GM06990 (cell line): Measurements from ENCODE around the gene FBXO41.

Experiments
- DNase-seq: peaks from one replicate; pipeline ENCODE4 v3.0.0-alpha.2; 2011; ENCODE audit not compliant: insufficient read length; ENCODE audit errors: extremely low read depth
- H3K27me3 ChIP-seq: replicated peaks from 2 replicates; pipeline ENCODE4 v1.6.0; 2011; ENCODE audit warnings: low read length; ENCODE audit not compliant: control insufficient read depth, insufficient read depth
- H3K36me3 ChIP-seq: 2 replicates; pipeline ENCODE4 v1.5.1; 2011; ENCODE audit warnings: low read length; ENCODE audit not compliant: control insufficient read depth, insufficient read depth
- H3K4me3 ChIP-seq: replicated peaks from 2 replicates; pipeline ENCODE4 v1.5.1; 2011; ENCODE audit warnings: low read depth, mild to moderate bottlenecking, control low read depth, low read length
- CTCF ChIP-seq: IDR thresholded peaks from 2 replicates; pipeline ENCODE4 v1.5.1; 2011; ENCODE audit warnings: low read length, control low read depth, mild to moderate bottlenecking, inconsistent platforms; ENCODE audit not compliant: insufficient read depth, poor library complexity, severe bottlenecking

FBXO41 gene

GRCh38 chr2:73295751-73296400 lies 11.6 kb upstream of the FBXO41 start:
- no peak for DNase-seq
- H3K27me3 ChIP-seq, result no peaks in the 10 kb centered on the region; the same call in none of the 2 replicates

DNA sequence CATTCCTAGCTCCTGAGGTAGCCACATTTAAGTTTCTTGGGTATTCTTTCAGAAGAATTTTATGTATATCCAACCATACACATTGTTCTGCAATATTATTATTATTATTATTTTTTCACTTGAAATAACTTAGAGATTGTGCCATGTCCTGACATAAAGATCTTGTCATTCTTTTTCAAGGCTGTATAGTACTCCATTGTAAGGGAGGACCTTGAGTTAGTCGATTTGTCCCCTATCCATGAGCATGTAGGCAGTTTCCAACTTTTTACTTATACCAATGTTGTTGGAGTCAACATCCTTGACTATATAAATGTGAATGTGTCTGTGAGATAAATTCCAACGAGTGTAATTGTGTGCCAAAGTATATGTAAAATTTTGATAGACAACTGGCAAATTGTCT lies 10.0 kb upstream of the FBXO41 start:
- Histone ChIP-seq H3K36me3 (no peaks in the 10 kb centered on the region), H3K27me3 (no peaks in the 10 kb centered on the region; the same call in none of the 2 replicates), H3K4me3 (no peak overlapping the region)
- TF ChIP-seq CTCF, result no peak
- no peak for DNase-seq

More at GRCh38 chr2:73295751-73296400, 11.6 kb upstream of the FBXO41 start:
- TF ChIP-seq CTCF, result no peak
- no peaks in the 10 kb centered on the region for H3K36me3 ChIP-seq
- H3K4me3 ChIP-seq, result no peak overlapping the region

DNA sequence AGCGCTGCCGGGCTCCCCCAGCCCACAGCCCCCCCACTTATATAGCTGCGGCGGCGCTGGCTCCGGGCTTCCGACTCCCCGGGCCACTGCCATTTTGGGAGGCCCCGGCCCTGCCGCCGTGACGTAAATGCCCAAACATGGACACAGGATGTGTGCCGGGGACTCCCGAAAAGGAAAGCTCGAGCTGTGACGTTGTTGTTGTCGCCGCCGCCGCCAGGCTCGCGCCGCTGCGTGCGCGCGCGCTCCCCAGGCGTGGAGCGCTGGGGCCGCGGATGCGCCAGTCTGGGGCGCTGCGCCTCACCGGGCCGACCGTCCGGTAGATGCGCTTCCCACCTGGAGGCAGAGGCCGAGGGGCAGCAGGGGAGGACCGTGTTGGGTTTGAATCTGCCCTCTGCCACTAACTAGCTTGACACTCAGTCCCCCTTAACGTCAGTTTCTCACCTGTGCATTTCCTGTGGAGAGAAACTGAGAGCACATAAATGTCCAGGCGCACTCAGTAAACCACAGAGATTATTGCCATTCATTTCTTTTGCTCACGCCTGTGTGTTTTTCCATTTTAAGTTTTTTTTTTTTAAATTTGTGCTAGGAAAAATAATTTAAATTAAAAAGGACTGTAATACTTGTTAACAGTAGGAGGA lies 9.4 kb upstream of the FBXO41 start, which contains the start of gene EGR4:
EGR4 (minus strand) TSS at position 15 of the 638 bp plus-strand sequence. CDS start 231 bp downstream, outside the sequence.
- DNase-seq, result peak; percentile 88

DNA sequence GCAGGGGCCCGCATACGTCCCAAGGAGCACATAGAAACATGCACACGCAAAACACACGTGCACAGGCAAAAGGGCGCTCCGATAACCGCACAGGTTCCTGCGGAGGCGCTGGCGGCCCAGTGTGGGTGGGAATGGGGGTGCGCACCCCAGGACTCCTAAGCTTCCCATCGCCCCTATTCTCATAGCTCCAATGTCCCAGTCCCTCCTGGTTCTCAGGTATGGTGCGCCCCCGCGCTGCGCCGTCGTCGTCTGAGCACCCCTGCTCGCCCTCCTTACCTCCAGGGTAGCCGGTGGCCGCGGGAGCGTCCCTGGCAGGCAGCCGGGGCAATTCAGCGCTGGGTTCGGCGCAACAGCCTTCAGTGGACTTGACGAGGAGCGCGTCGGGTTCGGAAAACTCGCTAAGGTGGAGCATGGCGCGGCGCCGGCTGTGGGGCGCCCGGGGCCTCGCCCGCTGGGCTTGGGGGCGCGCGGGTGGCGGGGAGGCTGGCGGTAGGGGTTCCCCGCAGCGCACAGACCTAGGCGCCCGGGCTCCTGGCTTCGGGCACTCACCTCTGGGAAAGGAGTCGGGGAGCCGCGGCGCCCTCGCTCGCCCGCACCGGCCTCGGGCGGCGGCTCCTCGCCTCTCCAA lies 8.7 kb upstream of the FBXO41 start:
- no peaks in the 10 kb centered on the region; the same call in none of the 2 replicates for H3K27me3 ChIP-seq
- peak; percentile 8 for TF ChIP-seq CTCF
- DNase-seq, result peak; percentile 32
- no peaks in the 10 kb centered on the region for H3K36me3 ChIP-seq
- peak overlapping the region; percentile 67 for H3K4me3 ChIP-seq

More for the DNA sequence above, 9.4 kb upstream of the FBXO41 start, which contains the start of gene EGR4:
- peak within 1 kb of the TSS; percentile 67 for H3K4me3 ChIP-seq
- H3K27me3 ChIP-seq, result no peaks in the 10 kb centered on the region; the same call in none of the 2 replicates
- TF ChIP-seq CTCF, result peak; percentile 6
- no peaks in the 10 kb centered on the region for H3K36me3 ChIP-seq

GRCh38 chr2:73292316-73292905 lies 8.1 kb upstream of the FBXO41 start:
- Histone ChIP-seq H3K36me3 (no peaks in the 10 kb centered on the region), H3K27me3 (no peaks in the 10 kb centered on the region; the same call in none of the 2 replicates), H3K4me3 (no peak overlapping the region)
- peak; percentile 18 for DNase-seq
- TF ChIP-seq CTCF, result no peak
